Stimulated activated CD4-positive, alpha-beta T cell treated with anti-CD3 and anti-CD28 coated beads, Interleukin-15, amount 100 ng/mL, for 24 hours (primary cell): ENCODE measurements around the gene CDK4.
"Not testable (repeated sequence)": the region's sequence is repeated elsewhere in the genome, so short reads cannot be mapped to it uniquely, and the experiment has no call there.

Experiments
- DNase-seq: peaks from one replicate; pipeline ENCODE4 v3.0.0-alpha.2; 2020

Gene CDK4

GRCh38 chr12:57724003-57724935 lies 27.8 kb downstream of the CDK4 start:
- DNase-seq = no peak

GRCh38 chr12:57723630-57723962 lies 28.5 kb downstream of the CDK4 start:
- no peak for DNase-seq

GRCh38 chr12:57722716-57723629 lies 29.1 kb downstream of the CDK4 start:
- DNase-seq = no peak

- DNase-seq = not testable (repeated sequence)
Measured at GRCh38 chr12:57721846-57722608, 30.1 kb downstream of the CDK4 start.

GRCh38 chr12:57720606-57721595 lies 31.2 kb downstream of the CDK4 start:
- DNase-seq = no peak

- DNase-seq = no peak
Measured at GRCh38 chr12:57719777-57720605, 32.1 kb downstream of the CDK4 start.

- no peak for DNase-seq
Measured at GRCh38 chr12:57718641-57719528, 33.2 kb downstream of the CDK4 start.

GRCh38 chr12:57717846-57718640 lies 34.1 kb downstream of the CDK4 start:
- DNase-seq = no peak

GRCh38 chr12:57717131-57717530 lies 35.0 kb downstream of the CDK4 start:
- no peak for DNase-seq

GRCh38 chr12:57716305-57716704 lies 35.8 kb downstream of the CDK4 start:
- no peak for DNase-seq

GRCh38 chr12:57715786-57716185 lies 36.3 kb downstream of the CDK4 start:
- DNase-seq = no peak

GRCh38 chr12:57715036-57715748 lies 36.9 kb downstream of the CDK4 start:
- DNase-seq = not testable (repeated sequence)

GRCh38 chr12:57713209-57713608 lies 38.9 kb downstream of the CDK4 start:
- no peak for DNase-seq

- no peak for DNase-seq
Measured at GRCh38 chr12:57712701-57713100, 39.4 kb downstream of the CDK4 start.

- no peak for DNase-seq
Measured at GRCh38 chr12:57708296-57708695, 43.8 kb downstream of the CDK4 start.

GRCh38 chr12:57707250-57707649 lies 44.9 kb downstream of the CDK4 start:
- no peak for DNase-seq

- DNase-seq = no peak
Measured at GRCh38 chr12:57700317-57700716, 51.8 kb downstream of the CDK4 start.

- DNase-seq = no peak
Measured at GRCh38 chr12:57698414-57698813, 53.7 kb downstream of the CDK4 start.
